PC-9 (cell line): ENCODE data around the gene SF3B5. TPM values are rescaled to one million over a fixed set of nuclear protein-coding genes. Genes with fewer than 3 reads are reported as not detected.

ENCODE experiments used
- BruUV-seq: library from RNA; stranded (reverse); fragments of 400-500 nt; replicated peaks from 2 replicates; lab custom pipeline; 2021; lab: Mats Ljungman, UMichigan
- CTCF ChIA-PET: fragments of 300-600 bp; sonication (Branson Sonifier 250); formaldehyde crosslinking; loops from one replicate; lab custom pipeline; 2022; ENCODE audit warnings: antibody characterized with exemption; lab: Charles Lee
- POLR2A ChIA-PET: fragments of 300-600 bp; sonication (Branson Sonifier 250); formaldehyde crosslinking; loops from one replicate; lab custom pipeline; 2022; ENCODE audit warnings: antibody characterized with exemption; ENCODE audit not compliant: unreplicated experiment; lab: Charles Lee
- DNase-seq, 2 experiments: peaks; one replicate each; pipeline versions ENCODE4 v3.0.0 to v3.0.0-alpha.2; 2015 to 2022; ENCODE audit warnings: mixed read lengths in 1 of 2
- H2AFZ ChIP-seq: fragments of 200-600 bp; sonication (generic); 2 replicates; pipeline ENCODE4 v1.8.1; 2017; ENCODE audit warnings: antibody characterized with exemption
- H3F3A ChIP-seq: fragments of 200-600 bp; sonication (generic); 2 replicates; pipeline ENCODE4 v1.8.1; 2017; ENCODE audit warnings: antibody characterized with exemption, mild to moderate bottlenecking, low read depth; ENCODE audit not compliant: insufficient read depth
- H3K27ac ChIP-seq: fragments of 200-600 bp; sonication (generic); 2 replicates; pipeline ENCODE4 v1.6.1; 2016; ENCODE audit warnings: mixed run types
- H3K27me3 ChIP-seq: fragments of 200-600 bp; sonication (generic); 2 replicates; pipeline ENCODE4 v1.6.1; 2016; ENCODE audit warnings: low read depth, mixed run types; ENCODE audit not compliant: insufficient read depth
- H3K36me3 ChIP-seq: fragments of 200-600 bp; sonication (generic); 2 replicates; pipeline ENCODE4 v1.6.1; 2016; ENCODE audit warnings: low read depth, mixed run types
- H3K4me1 ChIP-seq: fragments of 200-600 bp; sonication (generic); replicated peaks from 2 replicates; pipeline ENCODE4 v1.6.1; 2016; ENCODE audit warnings: mixed run types; ENCODE audit not compliant: insufficient read depth
- H3K4me2 ChIP-seq: fragments of 200-600 bp; sonication (generic); 2 replicates; pipeline ENCODE4 v1.6.1; 2017; ENCODE audit warnings: mixed run types
- H3K4me3 ChIP-seq: fragments of 200-600 bp; sonication (generic); 2 replicates; pipeline ENCODE4 v1.6.1; 2016; ENCODE audit warnings: mixed run types
- H3K79me2 ChIP-seq: fragments of 200-600 bp; sonication (generic); 2 replicates; pipeline ENCODE4 v1.6.1; 2017; ENCODE audit warnings: low read depth, mixed run types
- H3K9me2 ChIP-seq: fragments of 200-600 bp; sonication (generic); 2 replicates; pipeline ENCODE4 v1.8.1; 2017; ENCODE audit warnings: mild to moderate bottlenecking; ENCODE audit not compliant: insufficient read depth
- H3K9me3 ChIP-seq: fragments of 200-600 bp; sonication (generic); 2 replicates; pipeline ENCODE4 v1.8.1; 2016; ENCODE audit warnings: low read depth; ENCODE audit not compliant: insufficient read depth
- H4K20me1 ChIP-seq: fragments of 200-600 bp; sonication (generic); 2 replicates; pipeline ENCODE4 v1.8.1; 2017; ENCODE audit not compliant: insufficient read depth
- CTCF ChIP-seq: fragments of 200-600 bp; sonication (generic); conservative IDR thresholded peaks from 2 replicates; pipeline ENCODE4 v1.6.1; 2017; ENCODE audit warnings: mixed run types, antibody characterized with exemption, mild to moderate bottlenecking, moderate library complexity
- EZH2 ChIP-seq: fragments of 200-600 bp; sonication (generic); IDR thresholded peaks from 2 replicates; pipeline ENCODE4 v1.8.0; 2017; ENCODE audit warnings: antibody characterized with exemption, low read depth
- intact Hi-C: fragments of 100-400 bp; cut with micrococcal nuclease; formaldehyde crosslinking; loops from one replicate; pipeline ENCODE4 v1.10.0; 2022; ENCODE audit not compliant: unreplicated experiment
- total RNA-seq: library from RNA; stranded (reverse); gene quantifications from 2 replicates; pipeline ENCODE4 v1.2.3, GENCODE V29; 2021

SF3B5 gene
- total RNA-seq, 1 experiment from 2014 or later, result 125 TPM

GRCh38 chr6:144143106-144143505, 47.7 kb upstream of the SF3B5 start:
- Histone ChIP-seq H3K4me1 (no peaks in the 10 kb centered on the region), H4K20me1 (no peaks in the 10 kb centered on the region), H2AFZ (no peak overlapping the region), H3K36me3 (no peaks in the 10 kb centered on the region), H3K4me3 (no peak overlapping the region), H3K9me3 (no peaks in the 10 kb centered on the region), H3K4me2 (no peak overlapping the region), H3K9me2 (no peaks in the 10 kb centered on the region), H3F3A (no peaks in the 10 kb centered on the region), H3K79me2 (no peaks in the 10 kb centered on the region), H3K27me3 (no peaks in the 10 kb centered on the region), H3K27ac (no peak overlapping the region)
- ChIA-PET CTCF (no interaction called here), POLR2A (no interaction called here)
- no peak for DNase-seq
- intact Hi-C loops, result no loop called here
- TF ChIP-seq EZH2, result no peak
- no peak for TF ChIP-seq CTCF
- no TSS peak for BruUV-seq

- Histone ChIP-seq H3K9me3 (no peaks in the 10 kb centered on the region), H4K20me1 (no peaks in the 10 kb centered on the region), H3K27me3 (no peaks in the 10 kb centered on the region), H2AFZ (no peak overlapping the region), H3F3A (no peaks in the 10 kb centered on the region), H3K4me2 (no peak overlapping the region), H3K79me2 (no peaks in the 10 kb centered on the region), H3K36me3 (no peaks in the 10 kb centered on the region), H3K27ac (no peak overlapping the region), H3K9me2 (no peaks in the 10 kb centered on the region), H3K4me1 (no peaks in the 10 kb centered on the region), H3K4me3 (no peak overlapping the region)
- TF ChIP-seq CTCF (no peak), EZH2 (no peak)
- intact Hi-C loops, result no loop called here
- CTCF ChIA-PET, result no interaction called here
- no peak for DNase-seq
- BruUV-seq, result no TSS peak
- POLR2A ChIA-PET, result no interaction called here
Measured at GRCh38 chr6:144141470-144141869, 46.1 kb upstream of the SF3B5 start.

- no peak overlapping the region for H3K4me2 ChIP-seq
- no peaks in the 10 kb centered on the region for H3K9me3 ChIP-seq
- POLR2A ChIA-PET, result no interaction called here
- no peak for DNase-seq
- CTCF ChIA-PET, result no interaction called here
- no peaks in the 10 kb centered on the region for H3K27me3 ChIP-seq
- TF ChIP-seq CTCF (no peak), EZH2 (no peak)
- no peak overlapping the region for H2AFZ ChIP-seq
- no peaks in the 10 kb centered on the region for H4K20me1 ChIP-seq
- H3K4me1 ChIP-seq, result no peaks in the 10 kb centered on the region
- no peaks in the 10 kb centered on the region for H3F3A ChIP-seq
- H3K79me2 ChIP-seq, result no peaks in the 10 kb centered on the region
- no peak overlapping the region for H3K4me3 ChIP-seq
- no peaks in the 10 kb centered on the region for H3K9me2 ChIP-seq
- no peaks in the 10 kb centered on the region for H3K36me3 ChIP-seq
- no peak overlapping the region for H3K27ac ChIP-seq
- no TSS peak for BruUV-seq
- intact Hi-C loops, result no loop called here
Measured at GRCh38 chr6:144140867-144141266, 45.5 kb upstream of the SF3B5 start.
